NCI-H2081 (cell line): ENCODE measurements around the gene SP6.

Source experiments
- DNase-seq, 2 experiments: peaks; one replicate each; lab custom pipeline; 2025; lab: John Stamatoyannopoulos, UW

Gene SP6

GRCh38 chr17:47850692-47851573 is at the start of gene SP6:
Gene SP6, minus strand, starts transcription at chr17:47851163. Its CDS starts 2,734 bp downstream, at chr17:47848429.
- peak; percentile 73 to 84 for DNase-seq

GRCh38 chr17:47899643-47900042 is 48.7 kb upstream of the SP6 start:
- no peak for DNase-seq

DNA sequence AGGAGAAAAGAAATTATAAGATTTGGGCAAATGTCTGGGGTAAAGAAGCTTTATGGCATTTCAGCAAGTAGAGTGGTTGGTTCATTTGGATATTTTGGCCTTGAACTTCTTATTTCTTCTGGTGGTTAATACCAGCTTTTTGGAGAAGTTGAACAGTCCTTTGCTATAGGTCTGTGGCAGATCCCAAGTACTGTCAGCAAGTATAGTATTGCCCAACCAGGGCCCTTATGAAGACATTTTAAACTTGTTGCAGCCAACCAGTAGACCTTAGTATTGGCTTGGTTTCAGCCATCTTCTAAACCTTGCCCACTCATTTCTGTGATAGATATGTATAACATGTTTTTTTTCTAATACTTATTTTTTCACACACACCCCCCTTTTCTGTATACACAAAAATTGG is 47.3 kb upstream of the SP6 start:
- no peak for DNase-seq

- no peak for DNase-seq
Observed at GRCh38 chr17:47897561-47897960, 46.6 kb upstream of the SP6 start.

GRCh38 chr17:47896672-47897490 is 45.9 kb upstream of the SP6 start:
- DNase-seq: no peak

DNA sequence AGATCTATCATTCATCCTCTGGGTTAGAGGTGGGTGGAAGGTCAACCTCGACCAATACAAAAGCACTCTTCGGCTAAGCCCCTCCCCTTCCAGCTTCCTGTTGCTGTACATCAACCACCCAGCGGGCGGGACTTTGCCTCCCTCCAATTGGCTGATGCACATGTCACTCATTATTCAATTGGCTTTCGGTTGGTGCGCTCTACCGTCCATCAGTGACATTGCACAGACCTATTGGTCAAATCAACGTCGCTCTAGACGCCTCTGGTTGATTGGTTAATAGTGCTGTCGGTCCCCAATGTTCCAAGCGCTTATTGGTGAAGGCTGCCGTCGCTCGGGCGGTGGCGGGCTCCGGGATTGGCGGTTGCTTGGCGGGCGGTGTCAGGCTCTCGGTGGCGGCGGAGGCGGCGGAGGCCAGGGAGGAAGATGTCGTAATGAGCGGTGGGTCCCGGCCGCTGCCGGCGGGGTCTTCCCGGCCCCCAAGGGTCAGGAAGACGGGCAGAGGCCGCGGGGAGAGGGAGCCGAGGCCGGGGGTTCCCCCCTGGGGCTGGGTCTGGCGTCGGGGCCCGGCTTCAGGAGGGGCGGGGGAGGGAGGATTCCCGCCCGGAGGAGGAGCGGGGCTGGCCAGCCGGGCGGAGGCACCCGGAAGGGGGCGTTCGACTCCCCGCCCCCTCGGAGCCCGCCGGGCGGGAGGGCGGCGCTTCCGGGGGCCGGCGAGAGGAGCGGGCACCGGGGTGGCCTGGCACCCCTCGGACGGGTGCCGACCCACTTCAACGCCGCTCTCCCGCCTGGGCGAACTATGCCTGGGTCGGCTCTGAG is 45.1 kb upstream of the SP6 start, which contains the start of gene SP2:
SP2 (plus strand) TSS at position 381 of the 816 bp plus-strand sequence; CDS start at position 432, 51 bp downstream.
- DNase-seq: peak; percentile 100

DNA sequence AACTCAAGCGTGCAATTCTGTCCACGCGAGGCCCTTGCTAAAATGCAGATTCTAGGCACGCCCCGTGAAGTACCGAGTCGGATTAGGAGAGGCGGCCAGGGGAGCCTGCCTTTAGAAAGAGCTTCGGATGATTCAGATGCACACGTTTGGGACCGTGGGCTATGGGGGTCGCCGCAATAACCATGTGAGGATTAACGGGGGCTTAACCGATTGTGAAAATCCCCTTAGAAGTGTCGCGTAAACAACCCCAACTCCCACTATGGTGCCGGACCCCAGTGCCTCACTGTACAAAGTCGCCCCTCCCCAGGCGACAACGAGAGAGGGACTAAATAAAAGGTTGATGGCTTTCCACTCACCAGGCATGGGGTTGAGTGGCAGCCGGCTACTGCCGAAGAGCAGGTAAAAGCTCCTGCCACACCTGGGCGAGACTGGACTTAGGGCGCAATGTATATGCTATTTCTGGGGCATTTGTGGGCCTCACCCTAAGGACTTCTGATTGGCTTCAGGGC is 44.4 kb upstream of the SP6 start:
- DNase-seq: no peak

DNA sequence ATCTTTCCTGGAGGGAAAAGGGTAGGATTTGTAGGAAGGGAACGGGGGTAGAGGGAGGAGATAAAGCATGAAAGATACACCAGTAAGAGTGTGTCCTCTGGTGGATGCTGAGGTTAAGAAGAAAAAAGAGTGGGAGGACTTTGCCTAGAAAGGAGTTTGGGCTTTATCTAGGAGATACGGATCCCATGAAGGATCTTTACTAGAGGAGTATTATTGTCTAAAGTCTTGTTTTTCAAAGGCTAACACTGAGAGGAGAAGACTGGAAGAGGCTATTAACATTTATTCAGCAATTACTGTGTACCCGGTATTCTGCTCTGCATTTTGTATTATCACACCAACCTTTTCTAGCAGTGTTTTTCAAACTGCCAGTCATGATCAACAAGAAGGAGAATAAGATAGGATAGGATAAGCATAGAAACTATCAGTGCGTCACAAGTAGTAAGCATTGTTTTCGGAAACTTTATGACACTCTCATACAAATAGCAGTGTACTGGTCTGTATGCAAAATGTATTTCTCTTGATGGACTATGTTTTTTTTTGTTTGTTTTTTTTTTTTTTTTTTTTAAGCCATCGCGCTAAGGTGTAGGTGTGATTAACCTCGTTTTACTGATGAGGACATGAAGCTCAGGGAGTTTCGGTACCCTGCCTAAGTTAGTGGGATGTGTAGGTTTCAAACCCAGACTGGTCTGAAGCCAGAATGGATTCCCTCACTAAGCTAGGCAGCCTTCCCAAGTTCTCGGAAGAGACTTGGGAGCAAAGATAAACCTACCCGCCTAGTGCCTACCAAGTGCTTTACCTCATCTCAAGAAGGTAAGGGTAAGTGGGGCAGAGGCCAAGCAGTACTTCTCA is 43.8 kb upstream of the SP6 start:
- DNase-seq: no peak

DNA sequence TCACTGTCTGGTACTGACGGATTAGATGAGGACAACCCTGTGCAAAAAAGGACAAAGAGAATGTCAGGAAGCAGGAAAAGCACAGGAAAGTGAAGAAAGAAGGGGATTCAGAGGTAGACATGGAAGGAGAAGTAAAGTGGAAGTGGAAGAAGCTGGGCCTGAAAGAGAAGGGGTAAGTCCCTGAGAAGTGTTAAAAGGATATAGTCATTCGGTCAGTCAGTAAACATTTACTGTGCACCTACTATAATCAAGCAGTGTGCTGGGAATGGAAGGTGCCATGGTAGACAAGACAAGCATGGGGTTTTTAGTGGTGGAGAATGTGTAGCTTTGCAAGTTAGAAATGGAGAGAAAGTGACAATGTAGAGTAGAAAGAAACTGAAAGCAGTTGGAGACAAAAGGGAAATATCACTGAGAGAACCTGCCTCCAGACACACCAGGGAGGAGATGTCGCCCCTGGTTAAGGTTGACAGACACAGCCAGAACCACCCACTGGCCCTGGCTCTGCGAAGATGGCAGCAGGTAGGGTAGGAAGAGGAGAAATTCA is 40.7 kb upstream of the SP6 start:
- DNase-seq: no peak

- DNase-seq: peak; percentile 87 to 89
Observed at GRCh38 chr17:47889734-47890529, 39.0 kb upstream of the SP6 start.

DNA sequence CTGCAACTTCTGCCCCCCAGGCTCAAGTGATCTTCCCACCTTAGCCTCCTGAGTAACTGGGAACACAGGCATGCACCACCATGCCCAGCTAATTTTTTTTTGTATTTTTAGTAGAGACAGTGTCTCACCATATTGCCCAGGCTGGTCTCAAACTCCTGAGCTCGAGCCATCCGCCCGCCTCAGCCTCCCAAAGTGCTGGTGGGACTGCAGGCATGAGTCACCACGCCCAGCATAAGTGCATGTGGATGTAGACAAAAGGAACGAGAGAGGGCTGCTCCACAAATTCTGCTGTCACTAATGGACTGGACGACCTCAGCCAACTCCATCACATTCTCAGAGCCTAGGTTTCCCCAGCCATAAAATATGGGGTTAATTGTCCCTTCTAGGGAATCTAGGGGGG is 37.3 kb upstream of the SP6 start:
- no peak for DNase-seq

GRCh38 chr17:47884905-47885730 is 34.2 kb upstream of the SP6 start:
- DNase-seq: no peak

- no peak for DNase-seq
Observed at GRCh38 chr17:47884427-47884740, 33.4 kb upstream of the SP6 start.

DNA sequence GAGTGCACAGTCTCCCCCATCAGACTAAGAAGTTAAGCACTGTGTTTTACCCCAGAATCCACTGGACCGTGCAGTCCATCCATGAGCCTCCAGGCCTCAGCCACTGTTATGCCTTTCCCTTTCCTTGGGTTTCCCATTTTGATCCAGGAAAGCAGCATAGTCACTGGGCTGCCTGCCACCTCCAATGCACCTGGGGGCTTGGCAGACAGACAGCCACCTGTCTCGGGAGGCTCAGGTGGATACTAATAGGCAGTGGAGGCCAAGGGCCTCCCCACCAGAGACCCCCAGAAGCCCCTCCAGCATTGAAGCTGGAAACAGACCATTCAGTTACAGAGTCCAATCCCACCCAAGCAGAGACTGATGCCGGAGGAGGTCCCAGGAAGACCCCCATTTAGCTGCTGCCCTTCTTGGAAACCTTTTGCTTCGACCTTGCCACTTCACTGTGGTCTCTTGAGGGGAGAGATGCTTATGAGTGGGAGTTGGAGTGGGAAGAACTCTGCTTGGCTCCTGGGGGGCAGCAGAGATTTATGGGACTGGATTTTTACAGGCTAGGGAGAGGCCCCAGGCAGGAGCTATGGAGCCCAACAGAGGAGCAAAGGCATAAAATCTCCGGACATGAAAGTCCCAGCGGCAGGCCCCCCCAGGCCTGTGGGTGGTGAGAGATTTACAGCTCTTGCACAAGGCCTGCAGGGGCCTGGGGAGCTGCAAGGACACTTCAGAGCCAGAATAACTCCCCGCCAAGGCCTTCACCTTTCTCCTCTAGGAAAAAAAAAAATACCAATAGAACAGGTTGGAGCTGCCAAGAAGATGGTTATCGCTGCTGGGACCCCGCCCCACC is 32.8 kb upstream of the SP6 start:
- DNase-seq: no peak

DNA sequence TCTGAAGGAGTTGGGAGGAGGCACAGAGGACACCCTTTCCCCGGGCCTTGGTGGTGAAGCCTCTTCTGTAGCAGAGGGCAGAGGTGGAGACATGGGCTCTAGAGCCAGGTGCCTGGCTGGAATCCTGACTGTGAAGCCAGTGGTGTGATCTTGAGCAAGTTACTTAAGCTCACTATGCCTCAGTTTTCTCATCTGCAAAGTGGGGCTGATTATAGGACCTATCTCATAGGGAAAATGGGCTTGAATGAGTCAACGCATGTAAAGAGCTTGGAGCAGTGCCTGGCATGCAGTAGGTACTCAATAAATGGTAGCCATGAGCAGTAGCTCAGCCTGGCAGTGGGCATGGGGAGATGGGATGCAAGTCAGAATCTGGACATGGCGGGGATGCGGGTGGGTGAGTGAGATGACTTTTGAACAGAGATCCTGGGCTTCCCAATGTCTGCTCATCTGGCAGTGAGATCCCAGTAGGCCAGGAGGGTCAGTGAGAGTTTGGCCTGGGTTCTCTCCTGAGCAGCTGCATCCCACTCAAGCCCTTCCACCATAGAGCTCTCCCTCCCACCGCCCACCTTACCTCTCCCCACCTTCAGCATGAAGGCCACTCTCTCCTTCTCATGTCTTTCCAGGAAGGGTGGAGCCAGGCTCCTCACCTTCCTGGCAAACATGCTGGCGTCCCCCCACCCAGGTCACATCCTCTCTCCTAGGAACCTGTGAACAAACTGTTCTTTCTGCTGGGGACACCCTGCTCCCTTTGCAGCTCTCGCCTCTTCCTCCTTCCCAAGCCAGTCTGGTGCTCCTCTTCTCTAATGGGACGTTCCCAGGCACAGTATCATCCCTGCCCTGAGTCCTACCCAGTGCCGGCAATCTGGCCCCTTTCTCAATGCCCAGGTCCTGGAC is 32.0 kb upstream of the SP6 start:
- DNase-seq: no peak

- no peak for DNase-seq
Observed at GRCh38 chr17:47882247-47882646, 31.3 kb upstream of the SP6 start.
